Measurements from ENCODE around the gene BMP8B.

BMP8B gene

GRCh38 chr1:39788758-39789570 lies at the start of gene BMP8B:
Gene BMP8B, minus strand, starts transcription at chr1:39788865. Its CDS starts 380 bp downstream, at chr1:39788485.
- no peak for TF ChIP-seq CTCF (IDR thresholded peaks at IDR 0.05; ENCODE audit: insufficient read depth, low read length, poor library complexity, severe bottlenecking)
- H3K4me3 ChIP-seq (replicated peaks; ENCODE audit: low read depth, low read length): peak within 1 kb of the TSS; percentile 60
- no peaks in the 10 kb centered on the region for H3K36me3 ChIP-seq (ENCODE audit: control insufficient read depth, insufficient read depth, low read length)
- no peaks in the 10 kb centered on the region for H3K27me3 ChIP-seq (replicated peaks; ENCODE audit: control insufficient read depth, insufficient read depth, low read length)
- DNase-seq (ENCODE audit: extremely low read depth, insufficient read length): peak; percentile 82

GRCh38 chr1:39836595-39837110 lies 48.0 kb upstream of the BMP8B start:
- no peaks in the 10 kb centered on the region for H3K27me3 ChIP-seq (replicated peaks; ENCODE audit: control insufficient read depth, insufficient read depth, low read length)
- no peak for DNase-seq (ENCODE audit: extremely low read depth, insufficient read length)
- no peak overlapping the region for H3K4me3 ChIP-seq (replicated peaks; ENCODE audit: low read depth, low read length)
- no peak for TF ChIP-seq CTCF (IDR thresholded peaks at IDR 0.05; ENCODE audit: insufficient read depth, low read length, poor library complexity, severe bottlenecking)
- peaks cover 7% of the 10 kb centered on the region for H3K36me3 ChIP-seq (ENCODE audit: control insufficient read depth, insufficient read depth, low read length)

GRCh38 chr1:39835935-39836594 lies 47.4 kb upstream of the BMP8B start:
- DNase-seq (ENCODE audit: extremely low read depth, insufficient read length): no peak
- Histone ChIP-seq H3K27me3 (replicated peaks; ENCODE audit: control insufficient read depth, insufficient read depth, low read length) (no peaks in the 10 kb centered on the region), H3K4me3 (replicated peaks; ENCODE audit: low read depth, low read length) (no peak overlapping the region), H3K36me3 (ENCODE audit: control insufficient read depth, insufficient read depth, low read length) (peaks cover 5% of the 10 kb centered on the region)
- TF ChIP-seq CTCF (IDR thresholded peaks at IDR 0.05; ENCODE audit: insufficient read depth, low read length, poor library complexity, severe bottlenecking): no peak

- Histone ChIP-seq H3K4me3 (replicated peaks; ENCODE audit: low read depth, low read length) (no peak overlapping the region), H3K36me3 (ENCODE audit: control insufficient read depth, insufficient read depth, low read length) (peaks cover 5% of the 10 kb centered on the region), H3K27me3 (replicated peaks; ENCODE audit: control insufficient read depth, insufficient read depth, low read length) (no peaks in the 10 kb centered on the region)
- no peak for DNase-seq (ENCODE audit: extremely low read depth, insufficient read length)
- no peak for TF ChIP-seq CTCF (IDR thresholded peaks at IDR 0.05; ENCODE audit: insufficient read depth, low read length, poor library complexity, severe bottlenecking)
Measured at GRCh38 chr1:39835110-39835509, 46.4 kb upstream of the BMP8B start.

- TF ChIP-seq CTCF (IDR thresholded peaks at IDR 0.05; ENCODE audit: insufficient read depth, low read length, poor library complexity, severe bottlenecking): no peak
- DNase-seq (ENCODE audit: extremely low read depth, insufficient read length): no peak
- no peak overlapping the region for H3K4me3 ChIP-seq (replicated peaks; ENCODE audit: low read depth, low read length)
- peaks cover 3% of the 10 kb centered on the region for H3K36me3 ChIP-seq (ENCODE audit: control insufficient read depth, insufficient read depth, low read length)
- H3K27me3 ChIP-seq (replicated peaks; ENCODE audit: control insufficient read depth, insufficient read depth, low read length): no peaks in the 10 kb centered on the region
Measured at GRCh38 chr1:39833621-39834385, 45.1 kb upstream of the BMP8B start.

All from GM06990 (cell line).